Measurements from ENCODE around the gene SH2D3C.
A peak's percentile ranks its signal among the peaks of the same experiment; 100 is the strongest.

Gene SH2D3C

GRCh38 chr9:127716412-127716811, 62.1 kb downstream of the SH2D3C start:
- DNase-seq: no peak

DNA sequence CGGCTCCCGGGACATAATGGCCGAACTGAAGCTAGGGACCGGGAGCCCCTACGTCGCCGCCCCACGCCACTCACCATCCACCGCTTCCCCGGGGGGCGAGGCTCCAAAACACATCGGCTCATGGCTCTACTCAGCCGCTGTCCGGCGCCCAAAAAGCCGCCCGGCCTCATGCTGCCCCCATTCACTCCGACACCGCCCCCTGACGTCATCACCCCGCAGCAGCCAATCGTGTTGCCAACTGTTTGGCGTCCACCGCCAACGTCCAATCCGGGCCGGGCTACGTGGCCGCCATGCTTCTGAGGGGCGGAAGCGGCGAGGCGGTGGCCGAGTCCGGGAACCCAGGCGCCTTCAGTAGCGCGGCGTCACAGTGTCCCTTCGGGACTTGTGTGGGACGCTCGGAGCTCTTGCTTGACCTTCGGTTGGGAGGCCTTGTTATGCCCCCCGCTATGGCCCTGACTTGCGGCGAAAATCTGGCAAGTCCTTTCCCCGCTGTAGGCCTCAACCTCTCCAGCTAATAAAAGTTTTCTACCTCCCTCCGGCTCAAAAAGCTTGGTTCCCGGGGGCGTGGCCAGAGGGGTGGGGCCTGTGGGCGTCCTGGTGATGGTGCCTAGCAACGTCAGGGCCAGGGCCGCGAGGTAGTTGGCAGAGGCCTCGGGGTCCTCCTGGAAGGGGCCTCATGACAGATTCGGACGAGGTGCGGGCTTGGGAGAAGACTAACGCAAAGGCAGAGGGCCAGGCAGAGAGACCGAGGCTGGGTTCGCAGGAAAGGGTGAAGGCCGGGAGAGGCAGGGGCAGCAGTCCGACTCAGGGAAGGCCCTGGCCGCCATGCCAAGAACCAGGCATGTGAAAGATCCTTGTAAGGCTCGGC, 62.8 kb downstream of the SH2D3C start, which contains the start of the genes PTRH1 and TTC16:
TSS of gene PTRH1 (minus strand) at position 194 of the 868 bp plus-strand sequence. CDS start at position 170, 24 bp downstream.
TSS of gene TTC16 (plus strand) at position 610 of the 868 bp plus-strand sequence. CDS start at position 677, 67 bp downstream.
- DNase-seq: peak; percentile 94

DNA sequence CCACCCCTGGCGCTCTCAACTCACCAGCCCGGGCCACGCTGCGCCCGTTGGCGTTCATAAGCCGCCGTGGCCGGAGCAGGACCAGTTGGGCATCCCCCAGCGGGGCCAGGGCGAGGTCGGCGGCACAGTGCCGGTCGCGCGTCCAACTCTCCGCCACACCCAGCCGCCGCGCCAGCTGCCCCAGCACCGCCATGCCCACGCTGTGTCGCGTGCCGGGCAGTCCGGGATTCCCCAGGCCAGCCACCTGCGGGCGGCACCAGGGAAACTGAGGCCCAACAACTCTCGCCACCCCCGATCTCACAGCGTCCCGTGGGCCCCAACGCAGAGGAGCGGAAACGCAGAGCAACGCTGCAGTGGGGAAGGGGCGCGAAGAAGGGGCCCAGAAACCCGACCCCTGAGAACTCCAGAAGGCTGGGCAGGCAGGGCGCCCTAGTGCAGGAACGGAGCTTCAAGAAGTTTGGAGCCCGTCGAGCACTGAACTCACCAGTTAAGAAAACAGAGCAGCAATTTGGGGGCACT, 63.5 kb downstream of the SH2D3C start:
- no peak for DNase-seq

DNA sequence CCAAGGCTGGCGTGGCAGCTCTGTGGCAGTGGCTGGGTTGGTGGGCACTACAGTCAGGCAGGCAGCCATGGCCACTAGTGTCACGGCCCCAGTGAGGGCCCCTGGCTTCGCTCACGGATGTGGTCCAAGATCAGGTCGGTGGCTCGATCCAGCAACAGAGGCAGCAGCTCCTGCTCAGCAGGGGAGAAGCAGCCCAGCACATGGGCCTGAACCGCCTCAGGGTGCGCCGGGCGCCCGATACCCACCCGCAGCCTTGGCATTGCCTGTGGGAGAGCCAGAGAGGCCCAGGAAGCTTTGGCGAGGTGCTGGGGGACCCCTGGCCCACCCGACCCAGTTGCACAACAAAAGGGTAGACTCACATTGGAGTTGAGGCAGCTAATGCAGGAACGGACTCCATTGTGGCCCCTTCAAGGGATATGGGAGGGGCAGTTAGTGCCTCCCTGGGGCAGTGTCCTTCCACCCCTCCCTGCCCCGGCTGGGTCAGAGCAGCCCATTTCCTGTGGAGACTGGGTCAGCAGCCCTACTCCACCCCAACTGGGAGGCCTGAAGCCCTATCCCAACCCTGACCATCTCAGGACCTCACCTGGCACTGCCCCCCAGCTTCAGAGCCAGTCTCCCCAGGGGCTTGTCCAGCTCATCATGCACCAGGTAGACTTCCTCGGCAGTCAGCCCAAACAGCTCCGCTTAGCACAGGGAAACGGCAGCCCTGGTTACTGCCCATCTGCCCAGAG, 64.3 kb downstream of the SH2D3C start:
- no peak for DNase-seq

DNA sequence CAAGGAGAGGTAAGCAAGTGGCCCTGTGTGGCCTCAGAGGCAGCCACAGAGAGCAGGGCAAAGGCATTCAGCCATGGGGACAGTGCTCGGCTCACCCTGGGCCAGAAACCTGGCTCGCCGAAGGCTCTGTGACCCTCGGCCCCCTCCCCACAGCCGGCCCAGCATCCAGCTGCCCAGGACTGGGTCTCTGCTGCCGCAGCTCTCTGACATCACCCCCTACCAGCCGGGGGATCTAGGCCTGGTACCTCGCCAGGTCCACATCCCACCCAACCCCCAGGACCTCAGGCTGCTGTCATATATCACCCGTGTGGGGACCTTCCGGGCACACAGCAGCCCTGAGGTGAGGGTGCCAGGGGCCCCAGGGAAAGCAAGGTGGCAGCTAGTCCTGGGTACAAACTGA, 65.6 kb downstream of the SH2D3C start:
- no peak for DNase-seq

- DNase-seq: no peak
Observed at GRCh38 chr9:127712371-127712770, 66.1 kb downstream of the SH2D3C start.

DNA sequence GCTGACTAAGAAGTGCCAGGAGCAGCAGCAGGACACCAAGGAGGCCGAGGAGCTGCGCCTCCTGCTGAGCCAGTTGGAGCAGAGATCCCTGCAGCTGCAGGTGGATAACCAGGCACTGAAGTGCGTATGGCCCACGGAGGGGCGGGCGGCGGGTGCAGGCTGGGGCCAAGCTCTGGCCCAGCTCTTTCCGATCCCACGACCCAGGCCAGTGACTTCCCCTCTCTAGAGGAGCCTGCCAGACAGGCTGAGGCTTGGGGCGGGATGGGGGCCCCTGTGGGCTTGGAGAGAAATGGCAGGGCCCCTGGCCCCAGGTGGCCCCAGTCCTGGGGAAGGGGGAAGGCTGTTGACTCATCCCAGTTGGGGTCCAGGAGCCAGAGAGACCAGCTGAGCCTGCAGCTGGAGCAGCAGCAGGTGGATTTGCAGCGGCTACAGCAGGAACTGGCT, 66.6 kb downstream of the SH2D3C start:
- DNase-seq: no peak

GRCh38 chr9:127711226-127711701, 67.2 kb downstream of the SH2D3C start:
- DNase-seq: no peak

DNA sequence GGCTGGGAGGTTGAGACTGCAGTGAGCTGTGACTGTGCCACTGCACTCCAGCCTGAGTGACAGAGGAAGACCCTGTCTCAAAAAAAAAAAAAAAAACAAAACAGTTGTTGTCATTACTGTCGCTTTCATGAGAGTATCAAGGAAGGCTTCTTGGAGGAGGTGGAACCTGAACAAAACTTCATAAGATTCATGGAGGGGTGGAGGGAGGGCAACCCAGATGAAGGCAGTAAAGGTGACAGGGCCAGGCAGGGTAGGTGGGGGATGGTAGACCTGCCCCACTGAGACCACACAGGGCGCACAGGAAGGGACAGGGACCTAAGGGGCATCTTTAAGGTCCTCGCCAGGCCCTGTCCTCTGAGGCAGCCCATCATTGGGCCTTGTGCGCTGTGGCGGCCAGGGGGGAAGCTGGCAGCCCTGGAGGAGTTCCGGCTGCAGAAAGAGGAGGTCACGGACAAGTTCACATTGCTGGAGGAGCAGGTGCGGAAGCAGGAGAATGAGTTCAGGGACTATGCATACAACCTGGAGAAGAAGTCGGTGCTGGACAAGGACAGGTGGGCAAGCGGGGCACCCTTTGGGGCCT, 68.2 kb downstream of the SH2D3C start:
- no peak for DNase-seq

GRCh38 chr9:127708952-127709587, 69.4 kb downstream of the SH2D3C start:
- no peak for DNase-seq

- DNase-seq: peak; percentile 43
Observed at GRCh38 chr9:127707766-127708165, 70.7 kb downstream of the SH2D3C start.

- no peak for DNase-seq
Observed at GRCh38 chr9:127706836-127707241, 71.6 kb downstream of the SH2D3C start, which contains the start of gene CFAP157. CFAP157 (plus strand) TSS chr9:127706988; CDS start chr9:127707032, 44 bp downstream.

- no peak for DNase-seq
Observed at GRCh38 chr9:127705577-127706379, 72.7 kb downstream of the SH2D3C start.

GRCh38 chr9:127703289-127703946, 75.0 kb downstream of the SH2D3C start:
- no peak for DNase-seq

- no peak for DNase-seq
Observed at GRCh38 chr9:127700594-127701255, 77.7 kb downstream of the SH2D3C start.

DNA sequence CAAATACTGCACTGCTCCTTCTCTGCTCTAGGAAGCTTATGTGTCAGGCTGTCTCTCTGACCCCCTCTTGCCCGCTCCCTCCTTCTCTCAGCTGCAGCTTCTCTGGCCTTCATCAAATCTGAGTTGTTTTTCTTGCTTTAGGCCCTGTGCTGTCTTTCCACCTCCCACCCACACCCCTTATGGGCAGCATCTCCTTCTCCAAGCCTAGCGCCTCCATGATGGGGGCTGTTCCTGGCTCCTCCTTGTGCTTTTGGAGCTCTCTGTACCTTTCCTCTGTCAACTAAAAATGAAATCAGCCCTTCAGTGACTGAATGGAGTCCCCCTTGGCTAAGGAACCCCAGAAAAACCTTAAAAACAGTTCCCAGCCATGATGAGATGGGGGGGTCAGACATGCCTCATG, 78.3 kb downstream of the SH2D3C start:
- DNase-seq: no peak

GRCh38 chr9:127698985-127699670, 79.3 kb downstream of the SH2D3C start:
- peak; percentile 78 for DNase-seq

- no peak for DNase-seq
Observed at GRCh38 chr9:127698386-127698785, 80.1 kb downstream of the SH2D3C start.

- DNase-seq: no peak
Observed at GRCh38 chr9:127697575-127697974, 80.9 kb downstream of the SH2D3C start.
